Measurements from ENCODE around the gene SETD2.
"Not testable (repeated sequence)": the region's sequence is repeated elsewhere in the genome, so short reads cannot be mapped to it uniquely, and the experiment has no call there.

SETD2 gene

GRCh38 chr3:47082519-47082918, 81.4 kb downstream of the SETD2 start:
- no peaks in the 10 kb centered on the region for H3K9me3 ChIP-seq (ENCODE audit: insufficient read depth, low read length)
- H3K36me3 ChIP-seq (replicated peaks; ENCODE audit: low read depth, low read length), result peaks cover 45% of the 10 kb centered on the region
- no peaks in the 10 kb centered on the region for H3K27me3 ChIP-seq (ENCODE audit: low read depth, low read length)
- H3K4me2 ChIP-seq (ENCODE audit: low read length), result no peak overlapping the region
- H3K79me2 ChIP-seq (ENCODE audit: low read length), result peaks cover 14% of the 10 kb centered on the region
- no peak overlapping the region for H2AFZ ChIP-seq (ENCODE audit: low read depth, low read length)
- peaks cover 15% of the 10 kb centered on the region for H4K20me1 ChIP-seq (ENCODE audit: insufficient read depth, low read length)
- H3K4me3 ChIP-seq (ENCODE audit: low read length), result no peak overlapping the region
- TF ChIP-seq EZH2phosphoT487 (IDR thresholded peaks at IDR 0.05; ENCODE audit: low read depth) (no peak), CTCF (IDR thresholded peaks at IDR 0.05; ENCODE audit: low read depth, low read length) (no peak)
- H3K27ac ChIP-seq (ENCODE audit: low read length), result no peak overlapping the region; the same call in 1 of the 2 replicates
- H3K4me1 ChIP-seq (ENCODE audit: low read length), result peaks cover 19% of the 10 kb centered on the region
- no peak overlapping the region for H3K9ac ChIP-seq (ENCODE audit: low read length)

- Histone ChIP-seq H3K4me2 (ENCODE audit: low read length) (no peak overlapping the region), H3K9ac (ENCODE audit: low read length) (no peak overlapping the region), H2AFZ (ENCODE audit: low read depth, low read length) (no peak overlapping the region), H3K4me3 (ENCODE audit: low read length) (no peak overlapping the region), H3K4me1 (ENCODE audit: low read length) (peaks cover 19% of the 10 kb centered on the region), H3K36me3 (replicated peaks; ENCODE audit: low read depth, low read length) (peaks cover 49% of the 10 kb centered on the region), H3K9me3 (ENCODE audit: insufficient read depth, low read length) (no peaks in the 10 kb centered on the region), H3K27me3 (ENCODE audit: low read depth, low read length) (no peaks in the 10 kb centered on the region), H3K27ac (ENCODE audit: low read length) (no peak overlapping the region), H3K79me2 (ENCODE audit: low read length) (peaks cover 27% of the 10 kb centered on the region), H4K20me1 (ENCODE audit: insufficient read depth, low read length) (peaks cover 18% of the 10 kb centered on the region)
- TF ChIP-seq CTCF (IDR thresholded peaks at IDR 0.05; ENCODE audit: low read depth, low read length), result no peak
- no peak for TF ChIP-seq EZH2phosphoT487 (IDR thresholded peaks at IDR 0.05; ENCODE audit: low read depth)
Observed at GRCh38 chr3:47079432-47079831, 84.5 kb downstream of the SETD2 start.

DNA sequence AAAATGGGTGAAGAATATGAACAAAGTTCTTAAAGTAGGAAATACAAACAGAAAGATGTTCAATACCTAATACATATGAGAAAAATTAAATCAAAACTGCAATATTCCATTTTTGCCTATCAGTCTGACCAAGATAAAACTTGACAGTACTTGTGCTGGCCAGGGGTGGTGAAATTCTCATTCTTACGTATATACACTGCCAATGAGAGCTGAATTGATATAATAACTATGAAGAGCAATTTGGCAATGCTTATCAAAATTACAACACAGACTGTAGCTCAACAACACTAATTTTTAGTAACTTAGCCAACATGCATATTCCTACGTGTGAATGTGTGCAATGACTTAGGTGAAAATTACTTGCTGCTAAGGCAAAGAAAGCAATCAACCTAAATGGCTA, 90.2 kb downstream of the SETD2 start:
- H3K4me2 ChIP-seq (ENCODE audit: low read length), result no peak overlapping the region
- H3K27ac ChIP-seq (ENCODE audit: low read length), result no peak overlapping the region
- no peak overlapping the region for H3K9ac ChIP-seq (ENCODE audit: low read length)
- H3K4me3 ChIP-seq (ENCODE audit: low read length), result no peak overlapping the region
- H2AFZ ChIP-seq (ENCODE audit: low read depth, low read length), result no peak overlapping the region
- H3K27me3 ChIP-seq (ENCODE audit: low read depth, low read length), result no peaks in the 10 kb centered on the region
- H3K36me3 ChIP-seq (replicated peaks; ENCODE audit: low read depth, low read length), result peaks cover 41% of the 10 kb centered on the region
- H3K4me1 ChIP-seq (ENCODE audit: low read length), result no peaks in the 10 kb centered on the region
- H3K9me3 ChIP-seq (ENCODE audit: insufficient read depth, low read length), result no peaks in the 10 kb centered on the region
- TF ChIP-seq CTCF (IDR thresholded peaks at IDR 0.05; ENCODE audit: low read depth, low read length), result no peak
- 0 out of 2 replicates have a peak, but pooled peaks cover 4% of the 10 kb centered on the region for H4K20me1 ChIP-seq (ENCODE audit: insufficient read depth, low read length)
- peaks cover 43% of the 10 kb centered on the region for H3K79me2 ChIP-seq (ENCODE audit: low read length)

DNA sequence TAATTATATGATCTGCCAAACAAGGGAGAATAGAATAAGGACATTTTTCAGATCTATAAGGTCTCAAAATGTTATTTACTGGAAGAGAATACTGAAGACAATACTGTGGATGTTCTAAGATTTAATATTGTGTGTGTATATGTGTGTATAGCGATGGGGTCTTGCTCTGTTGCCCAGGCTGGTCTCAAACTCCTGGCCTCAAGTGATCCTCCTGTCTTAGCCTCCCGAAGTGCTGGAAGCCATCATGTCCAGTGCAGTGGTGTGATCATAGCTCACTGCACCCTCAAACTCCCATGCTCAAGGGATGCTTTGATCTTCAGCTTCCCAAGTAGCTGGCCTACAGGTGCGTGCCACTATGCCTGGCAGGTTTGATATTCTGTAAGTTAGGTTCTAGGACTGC, 93.1 kb downstream of the SETD2 start:
- H3K36me3 ChIP-seq (replicated peaks; ENCODE audit: low read depth, low read length), result peaks cover 37% of the 10 kb centered on the region
- H3K27ac ChIP-seq (ENCODE audit: low read length), result no peak overlapping the region
- no peak overlapping the region for H3K4me3 ChIP-seq (ENCODE audit: low read length)
- no peaks in the 10 kb centered on the region for H3K4me1 ChIP-seq (ENCODE audit: low read length)
- H3K79me2 ChIP-seq (ENCODE audit: low read length), result peaks cover 36% of the 10 kb centered on the region
- no peak overlapping the region for H2AFZ ChIP-seq (ENCODE audit: low read depth, low read length)
- H3K4me2 ChIP-seq (ENCODE audit: low read length), result no peak overlapping the region
- TF ChIP-seq EZH2phosphoT487 (IDR thresholded peaks at IDR 0.05; ENCODE audit: low read depth) (no peak), CTCF (IDR thresholded peaks at IDR 0.05; ENCODE audit: low read depth, low read length) (no peak)
- H4K20me1 ChIP-seq (ENCODE audit: insufficient read depth, low read length), result no peaks in the 10 kb centered on the region
- no peak overlapping the region for H3K9ac ChIP-seq (ENCODE audit: low read length)
- H3K9me3 ChIP-seq (ENCODE audit: insufficient read depth, low read length), result no peaks in the 10 kb centered on the region
- H3K27me3 ChIP-seq (ENCODE audit: low read depth, low read length), result no peaks in the 10 kb centered on the region

DNA sequence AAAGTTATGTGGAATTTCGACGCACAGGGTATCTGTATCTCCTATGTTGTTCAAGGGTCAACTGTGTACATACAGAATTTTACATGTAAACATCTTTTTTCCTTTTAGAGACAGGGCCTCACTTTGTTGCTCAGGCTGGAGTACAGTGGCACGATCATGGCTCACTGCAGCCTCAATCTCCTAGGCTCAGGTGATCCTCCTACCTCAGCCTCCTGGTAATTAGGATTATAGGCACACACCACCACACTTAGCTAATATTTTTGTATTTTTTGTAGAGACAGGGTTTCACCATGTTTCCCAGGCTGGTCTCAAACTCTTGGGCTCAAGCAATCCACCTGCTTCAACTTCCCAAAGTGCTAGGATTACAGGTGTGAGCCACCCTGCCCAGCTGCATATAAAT, 97.7 kb downstream of the SETD2 start:
- not testable (repeated sequence) for H3K9ac ChIP-seq (ENCODE audit: low read length); H3K27me3 ChIP-seq (ENCODE audit: low read depth, low read length); H3K4me1 ChIP-seq (ENCODE audit: low read length); H3K27ac ChIP-seq (ENCODE audit: low read length); H3K4me3 ChIP-seq (ENCODE audit: low read length); H4K20me1 ChIP-seq (ENCODE audit: insufficient read depth, low read length); H3K4me2 ChIP-seq (ENCODE audit: low read length); H2AFZ ChIP-seq (ENCODE audit: low read depth, low read length); H3K9me3 ChIP-seq (ENCODE audit: insufficient read depth, low read length)
- H3K79me2 ChIP-seq (ENCODE audit: low read length), result peaks cover 18% of the 10 kb centered on the region
- H3K36me3 ChIP-seq (replicated peaks; ENCODE audit: low read depth, low read length), result peaks cover 37% of the 10 kb centered on the region
